Activated naive CD4-positive, alpha-beta T cell treated with anti-CD3 and anti-CD28 coated beads, Interleukin-2, amount 10 ng/mL, durations not matched to agents 7 days and 5 days (primary cell): ENCODE results near the gene EVA1C.
A peak's percentile ranks its signal among the peaks of the same experiment; 100 is the strongest.
"Not testable (repeated sequence)": the region's sequence is repeated elsewhere in the genome, so short reads cannot be mapped to it uniquely, and the experiment has no call there.

Source experiments
- CTCF ChIA-PET: fragments of 350-600 bp; sonication (Branson Sonifier 250); formaldehyde crosslinking; loops from one replicate; lab custom pipeline; 2021; ENCODE audit warnings: antibody characterized with exemption; lab: Charles Lee
- DNase-seq: peaks from one replicate; pipeline ENCODE4 v3.0.0-alpha.2; 2020
- H3K27ac Mint-ChIP-seq: one replicate; pipeline ENCODE4 v1.8.0; 2021; ENCODE audit warnings: mild to moderate bottlenecking, moderate library complexity, mixed read lengths
- H3K27me3 Mint-ChIP-seq: one replicate; pipeline ENCODE4 v1.8.0; 2021; ENCODE audit warnings: mild to moderate bottlenecking, mixed read lengths
- H3K36me3 Mint-ChIP-seq: one replicate; pipeline ENCODE4 v1.8.0; 2021; ENCODE audit warnings: mixed read lengths
- H3K4me1 Mint-ChIP-seq: one replicate; pipeline ENCODE4 v1.8.0; 2021; ENCODE audit warnings: mixed read lengths
- H3K4me3 Mint-ChIP-seq: one replicate; pipeline ENCODE4 v1.8.0; 2021; ENCODE audit warnings: mild to moderate bottlenecking, moderate library complexity, mixed read lengths
- H3K9me3 Mint-ChIP-seq: one replicate; pipeline ENCODE4 v1.8.0; 2021; ENCODE audit warnings: mixed read lengths

EVA1C gene

DNA sequence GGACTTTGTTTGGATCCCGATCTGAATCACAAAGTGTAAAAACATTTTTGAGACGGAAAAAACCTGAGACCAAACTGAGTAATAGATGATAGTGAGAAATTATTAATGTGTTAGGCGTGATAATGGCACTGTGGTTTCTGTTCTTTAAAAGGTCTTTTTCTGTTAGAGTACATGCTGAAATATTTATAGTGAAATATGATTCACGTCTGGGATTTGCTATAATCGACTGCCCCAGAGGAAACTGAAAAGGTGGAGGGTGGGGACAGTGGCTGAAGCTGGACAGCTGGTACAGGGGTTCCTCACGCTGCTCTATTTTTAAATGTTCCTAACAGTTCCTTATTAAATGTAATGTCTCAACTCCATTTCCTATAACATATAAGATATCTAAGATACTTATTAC is 30.9 kb upstream of the EVA1C start:
- CTCF ChIA-PET = no interaction called here
- no peaks in the 10 kb centered on the region for H3K9me3 Mint-ChIP-seq

DNA sequence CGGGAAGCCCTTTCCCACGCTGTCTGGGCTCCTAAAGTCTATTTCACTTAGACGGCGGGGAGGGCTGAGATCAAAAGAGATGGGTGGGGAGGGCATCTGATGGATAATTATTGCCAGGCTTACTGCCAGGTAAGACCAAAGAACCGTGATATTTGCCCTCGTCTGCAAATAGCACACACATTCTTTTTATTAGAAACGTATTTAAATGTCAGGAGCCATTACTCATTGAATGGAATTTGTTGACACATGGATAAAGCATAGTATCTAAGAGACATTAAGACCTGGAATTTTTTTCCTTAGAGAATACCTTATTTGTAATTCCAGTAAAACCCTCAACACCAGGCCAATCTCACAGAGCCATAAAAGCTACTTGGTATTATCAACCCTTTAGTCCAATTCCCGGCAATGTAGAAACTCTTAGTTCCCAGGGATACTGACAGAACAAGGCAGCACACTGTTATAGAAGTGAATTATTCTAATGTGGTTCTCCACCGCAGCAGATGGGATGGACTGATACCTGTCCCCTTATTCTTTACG is 30.3 kb upstream of the EVA1C start:
- Mint-ChIP-seq H3K27ac (no peak overlapping the region), H3K4me1 (no peaks in the 10 kb centered on the region), H3K36me3 (peaks cover 45% of the 10 kb centered on the region), H3K9me3 (no peaks in the 10 kb centered on the region), H3K4me3 (no peak overlapping the region), H3K27me3 (no peaks in the 10 kb centered on the region)
- no peak for DNase-seq
- CTCF ChIA-PET = no interaction called here

More for the DNA sequence above, 30.9 kb upstream of the EVA1C start:
- Mint-ChIP-seq H3K36me3 (peaks cover 45% of the 10 kb centered on the region), H3K27ac (no peak overlapping the region), H3K4me1 (no peaks in the 10 kb centered on the region), H3K27me3 (no peaks in the 10 kb centered on the region), H3K4me3 (no peak overlapping the region)
- no peak for DNase-seq

DNA sequence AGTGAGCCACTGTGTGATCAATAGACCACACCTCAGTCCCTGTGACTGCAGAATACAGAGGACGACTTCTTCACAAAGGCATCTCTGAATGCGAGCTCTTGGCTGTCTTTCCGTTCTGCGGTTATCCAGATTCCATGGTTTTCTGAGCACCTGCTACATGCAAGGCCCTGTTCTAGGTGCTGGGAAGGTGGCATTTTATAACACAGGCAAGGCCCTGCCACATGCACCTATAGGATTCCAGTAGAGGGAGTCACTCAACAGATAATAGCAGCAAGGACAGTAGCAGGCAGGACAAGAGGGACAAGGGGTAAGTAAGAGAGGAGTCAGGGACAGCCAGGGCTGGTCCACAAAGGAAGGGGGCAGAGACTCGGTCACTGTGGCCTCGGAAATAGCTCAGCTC is 28.7 kb upstream of the EVA1C start:
- no peaks in the 10 kb centered on the region for H3K27me3 Mint-ChIP-seq
- peaks cover 34% of the 10 kb centered on the region for H3K36me3 Mint-ChIP-seq
- no peaks in the 10 kb centered on the region for H3K9me3 Mint-ChIP-seq
- H3K27ac Mint-ChIP-seq = peak overlapping the region; percentile 50
- H3K4me1 Mint-ChIP-seq = peaks cover 4% of the 10 kb centered on the region
- no peak overlapping the region for H3K4me3 Mint-ChIP-seq
- CTCF ChIA-PET = interaction anchor here (0.9 to 1.4 kb wide), 2 partner anchors 36 to 217 kb away, joined by 3 read pairs; no protein-coding TSS in a partner anchor
- no peak for DNase-seq

DNA sequence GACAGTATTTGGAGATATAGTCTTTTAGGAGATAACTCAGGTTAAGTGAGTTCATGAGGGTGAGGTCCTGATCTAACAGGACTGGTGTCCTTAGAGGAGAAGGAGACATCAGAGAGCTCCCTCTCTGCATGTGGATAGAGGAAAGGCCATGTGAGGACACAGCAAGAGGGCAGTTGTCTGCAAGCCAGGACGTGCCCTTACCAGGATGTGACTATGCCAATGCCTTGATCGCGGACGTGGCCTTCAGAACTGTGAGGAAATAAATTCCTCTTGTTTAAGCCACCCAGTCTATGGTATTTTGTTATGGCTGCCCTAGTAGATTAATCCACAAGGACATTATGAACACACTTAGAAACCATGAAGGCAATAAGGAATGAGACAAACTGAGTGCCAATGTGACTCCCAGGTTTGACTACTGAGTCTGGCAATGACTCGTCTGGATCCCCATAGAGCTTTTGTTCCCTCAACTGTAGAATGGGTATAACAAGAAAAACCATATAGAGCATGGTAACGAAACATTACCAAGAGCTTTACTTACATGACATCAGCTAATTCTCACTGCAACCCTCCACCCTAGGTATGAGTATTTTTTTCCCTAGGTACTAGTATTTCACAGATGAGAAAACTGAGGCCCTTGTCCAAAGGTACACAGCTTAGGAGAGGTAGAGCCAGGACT is 26.2 kb upstream of the EVA1C start:
- no peak overlapping the region for H3K27ac Mint-ChIP-seq
- no peak for DNase-seq
- no peaks in the 10 kb centered on the region for H3K9me3 Mint-ChIP-seq
- H3K27me3 Mint-ChIP-seq = no peaks in the 10 kb centered on the region
- H3K36me3 Mint-ChIP-seq = peaks cover 26% of the 10 kb centered on the region
- CTCF ChIA-PET = interaction anchor here (1.3 kb wide), 1 partner anchor 215 kb away, joined by 3 read pairs; no protein-coding TSS in a partner anchor
- H3K4me3 Mint-ChIP-seq = no peak overlapping the region
- H3K4me1 Mint-ChIP-seq = peaks cover 25% of the 10 kb centered on the region

DNA sequence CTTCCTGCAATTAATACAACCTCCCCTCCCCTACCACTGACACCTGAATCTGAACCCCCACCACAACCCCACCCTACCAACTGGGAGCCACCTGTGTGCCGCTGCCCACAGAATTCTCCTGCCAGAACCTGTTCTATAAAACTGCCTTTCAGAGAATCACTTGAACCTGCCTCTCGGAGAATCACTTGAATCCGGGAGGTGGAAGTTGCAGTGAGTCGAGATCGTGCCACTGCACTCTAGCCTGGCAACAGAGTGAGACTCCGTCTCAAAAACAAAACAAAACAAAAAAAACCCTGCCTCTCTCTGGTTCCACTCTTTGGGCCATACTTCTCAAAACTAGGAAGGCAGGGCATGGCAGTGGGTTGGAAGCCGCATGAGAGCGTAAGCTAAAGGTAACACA is 25.4 kb upstream of the EVA1C start:
- no peak for DNase-seq
- Mint-ChIP-seq H3K36me3 (peaks cover 26% of the 10 kb centered on the region), H3K4me3 (no peak overlapping the region), H3K4me1 (peaks cover 34% of the 10 kb centered on the region), H3K9me3 (no peaks in the 10 kb centered on the region), H3K27ac (no peak overlapping the region), H3K27me3 (no peaks in the 10 kb centered on the region)
- CTCF ChIA-PET = interaction anchor here (2.1 kb wide), 1 partner anchor 214 kb away, joined by 5 read pairs; no protein-coding TSS in a partner anchor

DNA sequence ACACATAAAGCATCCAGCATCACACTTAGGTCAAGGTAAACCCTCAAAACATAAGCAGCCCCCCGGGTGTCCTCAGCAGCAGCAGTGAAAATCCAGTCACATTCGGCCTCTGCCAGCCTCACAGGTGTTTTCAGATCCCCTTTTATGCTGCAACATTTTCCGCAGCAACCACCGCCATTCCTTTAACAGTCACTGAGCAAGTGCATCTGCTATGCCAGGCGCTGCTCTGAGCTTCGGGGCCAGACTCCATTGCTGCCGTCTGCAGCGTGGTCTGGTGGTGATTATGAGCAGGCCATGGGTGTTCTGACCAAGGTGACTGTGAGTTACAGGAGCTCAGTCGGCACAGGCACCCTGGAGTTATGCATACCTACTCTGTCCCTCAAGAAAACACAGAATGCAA is 24.2 kb upstream of the EVA1C start:
- H3K4me3 Mint-ChIP-seq = no peak overlapping the region
- H3K4me1 Mint-ChIP-seq = peaks cover 42% of the 10 kb centered on the region
- DNase-seq = no peak
- H3K27me3 Mint-ChIP-seq = peaks cover 5% of the 10 kb centered on the region
- no peaks in the 10 kb centered on the region for H3K9me3 Mint-ChIP-seq
- peaks cover 16% of the 10 kb centered on the region for H3K36me3 Mint-ChIP-seq
- no peak overlapping the region for H3K27ac Mint-ChIP-seq
- CTCF ChIA-PET = interaction anchor here (2.1 kb wide), 1 partner anchor 213 kb away, joined by 5 read pairs; no protein-coding TSS in a partner anchor

DNA sequence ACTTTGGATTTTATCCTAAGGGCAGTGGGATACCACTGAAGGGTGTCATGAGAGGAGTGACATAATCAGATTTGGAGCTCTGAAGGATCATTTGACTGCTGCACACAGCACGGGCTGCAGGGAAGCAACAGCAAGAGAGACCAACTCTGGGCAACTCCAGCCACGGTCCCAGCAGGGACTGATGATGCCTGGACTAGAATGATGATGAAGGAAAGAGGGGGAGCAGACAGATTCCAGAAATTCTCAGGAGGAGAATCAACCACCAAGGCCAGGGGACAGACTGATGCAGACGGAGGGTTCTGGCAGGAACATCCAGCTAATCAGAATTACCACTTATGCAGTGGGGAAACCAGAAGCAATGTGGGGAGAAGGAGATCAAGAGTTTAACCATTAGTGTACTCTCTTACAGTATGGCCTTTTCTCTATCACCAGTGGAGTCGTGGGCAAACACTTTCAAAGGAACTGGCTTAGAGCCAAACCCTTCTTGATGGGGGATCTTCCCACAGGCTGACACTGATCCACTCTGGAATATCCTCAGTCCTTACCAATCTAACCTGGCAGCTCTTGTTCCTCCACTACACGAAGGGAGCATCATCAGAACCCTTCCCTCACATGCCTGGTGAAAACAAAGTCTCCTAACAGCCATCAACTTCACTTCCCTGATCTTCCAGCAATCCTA is 23.0 kb upstream of the EVA1C start:
- no peak overlapping the region for H3K4me3 Mint-ChIP-seq
- CTCF ChIA-PET = no interaction called here
- H3K4me1 Mint-ChIP-seq = peaks cover 51% of the 10 kb centered on the region

DNA sequence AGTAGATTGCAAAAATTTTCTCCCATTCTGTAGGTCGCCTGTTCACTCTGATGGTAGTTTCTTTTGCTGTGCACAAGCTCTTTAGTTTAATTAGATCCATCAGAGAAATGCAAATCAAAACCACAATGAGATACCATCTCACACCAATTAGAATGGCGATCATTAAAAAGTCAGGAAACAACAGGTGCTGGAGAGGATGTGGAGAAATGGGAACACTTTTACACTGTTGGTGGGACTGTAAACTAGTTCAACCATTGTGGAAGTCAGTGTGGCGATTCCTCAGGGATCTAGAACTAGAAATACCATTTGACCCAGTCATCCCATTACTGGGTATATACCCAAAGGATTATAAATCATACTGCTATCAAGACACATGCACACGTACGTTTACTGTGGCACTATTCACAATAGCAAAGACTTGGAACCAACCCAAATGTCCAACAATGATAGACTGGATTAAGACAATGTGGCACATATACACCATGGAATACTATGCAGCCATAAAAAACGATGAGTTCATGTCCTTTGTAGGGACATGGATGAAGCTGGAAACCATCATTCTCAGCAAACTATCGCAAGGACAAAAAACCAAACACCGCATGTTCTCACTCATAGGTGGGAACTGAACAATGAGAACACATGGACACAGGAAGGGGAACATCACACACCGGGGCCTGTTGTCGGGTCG is 21.8 kb upstream of the EVA1C start:
- peaks cover 51% of the 10 kb centered on the region for H3K4me1 Mint-ChIP-seq
- H3K36me3 Mint-ChIP-seq, H3K4me3 Mint-ChIP-seq, CTCF ChIA-PET, H3K9me3 Mint-ChIP-seq, H3K27ac Mint-ChIP-seq, DNase-seq: not testable (repeated sequence)
- peaks cover 11% of the 10 kb centered on the region for H3K27me3 Mint-ChIP-seq

More for the DNA sequence above, 23.0 kb upstream of the EVA1C start:
- Mint-ChIP-seq H3K27ac (peak overlapping the region; percentile 4), H3K36me3 (peaks cover 9% of the 10 kb centered on the region), H3K9me3 (peaks cover 1% of the 10 kb centered on the region), H3K27me3 (peaks cover 7% of the 10 kb centered on the region)
- no peak for DNase-seq

DNA sequence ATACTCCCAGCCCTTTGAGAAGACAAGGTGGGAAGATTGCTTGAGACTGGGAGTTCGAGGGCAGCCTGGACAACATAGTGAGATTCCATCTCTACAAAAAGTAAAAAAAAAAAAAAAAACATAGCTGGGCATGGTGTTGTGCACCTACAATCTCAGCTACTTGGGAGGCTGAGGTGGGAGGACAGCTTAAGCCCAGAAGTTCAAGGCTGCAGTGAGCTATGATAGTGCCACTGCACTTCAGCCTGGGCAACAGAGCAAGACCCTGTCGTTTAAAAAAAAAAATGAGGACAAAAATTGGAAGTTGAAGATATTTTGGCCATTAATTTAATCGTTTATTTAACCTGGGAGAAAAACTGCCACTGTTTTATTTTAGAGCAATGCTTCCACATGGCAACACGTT is 20.8 kb upstream of the EVA1C start:
- Mint-ChIP-seq H3K4me1 (peaks cover 51% of the 10 kb centered on the region), H3K27me3 (peaks cover 16% of the 10 kb centered on the region), H3K4me3 (peak overlapping the region; percentile 83), H3K36me3 (peaks cover 7% of the 10 kb centered on the region), H3K27ac (no peak overlapping the region), H3K9me3 (peaks cover 1% of the 10 kb centered on the region)
- CTCF ChIA-PET = interaction anchor here (0.6 to 1.1 kb wide), 3 partner anchors 27 to 210 kb away, joined by 3 read pairs; no protein-coding TSS in a partner anchor
- no peak for DNase-seq

DNA sequence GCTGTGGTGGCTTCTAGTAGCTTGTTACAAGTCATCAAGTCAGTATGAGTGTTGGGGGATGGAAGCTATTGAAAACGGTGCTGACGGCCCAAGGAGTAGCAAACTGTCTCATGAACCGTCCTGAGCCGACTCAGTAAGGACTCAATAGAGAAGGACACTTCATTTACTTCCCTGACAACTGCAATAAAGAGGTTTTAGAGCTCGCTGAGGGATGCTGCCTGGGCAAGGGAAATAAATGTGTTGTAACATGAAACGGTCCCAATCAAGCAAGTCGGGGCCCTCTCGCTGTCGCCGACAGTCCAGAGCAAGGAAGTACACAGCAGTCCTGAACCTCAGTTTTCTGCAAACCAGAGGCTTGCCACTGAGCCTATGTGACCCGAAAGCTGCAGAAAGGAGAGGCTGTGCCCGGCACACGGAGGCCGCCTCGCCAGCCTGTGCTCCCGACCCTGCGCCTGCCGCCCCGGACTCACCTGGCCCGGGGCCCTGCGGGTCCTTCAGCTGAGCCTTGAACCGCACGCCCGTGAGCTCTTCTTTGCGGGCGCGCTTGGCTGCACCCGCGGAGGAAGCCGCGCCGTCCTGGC is 20.1 kb upstream of the EVA1C start:
- peaks cover 1% of the 10 kb centered on the region for H3K9me3 Mint-ChIP-seq
- peaks cover 51% of the 10 kb centered on the region for H3K4me1 Mint-ChIP-seq
- CTCF ChIA-PET = interaction anchor here (0.6 to 1.1 kb wide), 3 partner anchors 28 to 209 kb away, joined by 3 read pairs; no protein-coding TSS in a partner anchor
- peak; percentile 21 for DNase-seq
- H3K27me3 Mint-ChIP-seq = peaks cover 20% of the 10 kb centered on the region
- no peak overlapping the region for H3K27ac Mint-ChIP-seq
- peak overlapping the region; percentile 83 for H3K4me3 Mint-ChIP-seq
- H3K36me3 Mint-ChIP-seq = peaks cover 7% of the 10 kb centered on the region

DNA sequence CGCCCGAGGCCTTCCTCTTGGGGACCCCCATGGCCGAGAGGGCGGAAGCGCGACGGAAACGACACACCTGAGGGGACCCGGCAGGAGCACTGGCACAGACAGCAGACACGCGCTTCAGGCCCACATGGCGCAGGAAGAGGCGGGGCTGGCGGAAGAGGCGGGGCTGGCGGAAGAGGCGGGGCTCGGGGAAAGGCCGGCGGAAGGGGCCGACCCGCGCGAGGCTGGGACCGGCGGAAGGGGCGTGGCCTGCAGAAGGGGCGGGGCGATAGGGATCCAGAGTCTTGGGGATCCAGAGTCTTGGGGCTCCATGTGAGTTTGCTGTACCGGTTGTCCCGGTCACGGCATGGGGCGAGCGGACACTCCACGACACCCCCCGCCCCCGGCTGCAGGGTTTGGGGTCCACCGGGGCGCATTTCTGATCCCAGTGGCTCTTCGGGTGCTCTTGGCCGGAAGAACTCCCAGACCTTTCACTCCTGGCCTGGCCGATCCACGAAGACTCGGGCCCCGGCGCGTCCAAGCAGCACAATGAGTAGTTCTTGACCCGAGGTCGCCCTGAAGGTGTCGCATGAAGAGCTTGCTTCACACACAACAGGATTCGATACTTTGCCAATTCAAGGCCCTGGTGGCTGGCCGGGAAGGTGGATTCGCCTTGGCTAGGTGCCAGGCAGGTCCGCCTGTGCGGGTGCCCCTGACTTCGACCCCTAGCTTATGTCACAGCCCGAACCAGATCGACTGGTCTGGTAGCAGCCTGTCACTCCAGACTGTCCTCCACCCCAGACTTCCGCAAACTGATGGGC is 19.4 kb upstream of the EVA1C start, which contains the start of gene URB1:
URB1 (minus strand) TSS at position 133 of the 797 bp plus-strand sequence; CDS start at position 31, 102 bp downstream.
- Mint-ChIP-seq H3K9me3 (peaks cover 1% of the 10 kb centered on the region), H3K4me3 (peak within 1 kb of the TSS; percentile 83), H3K4me1 (peaks cover 48% of the 10 kb centered on the region), H3K27ac (peak within 1 kb of the TSS; percentile 85), H3K27me3 (peaks cover 20% of the 10 kb centered on the region), H3K36me3 (peaks cover 5% of the 10 kb centered on the region)
- DNase-seq = peak; percentile 97
- CTCF ChIA-PET = interaction anchor here (1.0 to 1.1 kb wide), 2 partner anchors 208 to 209 kb away, joined by 3 read pairs; no protein-coding TSS in a partner anchor

DNA sequence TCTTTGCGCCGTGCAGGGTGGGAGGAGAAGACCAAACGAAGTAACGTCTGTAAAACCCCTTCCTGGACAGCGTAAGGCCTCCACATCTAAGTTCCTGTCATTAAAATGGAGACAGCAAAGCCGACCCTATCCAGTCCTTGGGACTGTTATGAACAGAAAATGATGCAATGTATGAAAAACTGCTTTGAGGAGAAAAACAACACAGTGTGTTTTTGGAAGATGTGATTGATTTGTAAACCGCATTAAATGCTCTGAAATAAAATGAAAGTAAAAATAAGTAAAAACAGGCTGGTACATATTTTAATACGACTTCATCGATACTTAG is 18.9 kb upstream of the EVA1C start:
- Mint-ChIP-seq H3K4me3 (peak overlapping the region; percentile 83), H3K9me3 (peaks cover 1% of the 10 kb centered on the region), H3K36me3 (peaks cover 5% of the 10 kb centered on the region), H3K27me3 (peaks cover 23% of the 10 kb centered on the region), H3K27ac (peak overlapping the region; percentile 85), H3K4me1 (peaks cover 48% of the 10 kb centered on the region)
- CTCF ChIA-PET = no interaction called here
- no peak for DNase-seq

DNA sequence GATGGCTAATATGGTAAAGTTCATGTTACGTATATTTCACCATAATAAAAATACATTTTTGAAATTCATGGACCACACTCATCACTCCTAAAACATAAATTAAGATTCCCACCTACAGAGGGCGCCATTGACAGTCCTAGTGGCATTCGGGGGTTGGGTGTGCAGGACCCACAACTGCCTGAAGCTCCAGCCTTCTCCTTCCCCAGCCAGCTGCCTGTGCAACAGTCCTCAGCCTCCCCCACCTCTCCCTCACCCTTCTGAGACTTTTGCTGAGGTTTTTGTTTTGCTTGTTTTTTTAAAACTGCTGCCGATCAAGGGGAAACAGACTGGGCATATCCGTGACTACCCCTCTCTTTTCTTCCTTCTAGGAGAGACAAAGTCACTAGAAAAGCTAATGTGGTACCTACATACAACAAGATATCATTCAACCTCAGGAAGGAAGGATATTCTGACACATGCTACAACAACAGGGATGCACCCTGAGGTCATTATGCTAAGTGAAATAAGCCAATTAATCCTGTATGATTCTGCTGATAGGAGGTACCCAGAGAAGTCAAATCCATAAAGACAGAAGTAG is 9.2 kb upstream of the EVA1C start:
- no peaks in the 10 kb centered on the region for H3K9me3 Mint-ChIP-seq
- no peak overlapping the region for H3K4me3 Mint-ChIP-seq
- no peaks in the 10 kb centered on the region for H3K36me3 Mint-ChIP-seq
- H3K27me3 Mint-ChIP-seq = peaks cover 29% of the 10 kb centered on the region
- no peak overlapping the region for H3K27ac Mint-ChIP-seq
- CTCF ChIA-PET = interaction anchor here (0.8 to 8.3 kb wide), 8 partner anchors 149 to 206 kb away, joined by 3 to 95 read pairs (median 4); no protein-coding TSS in a partner anchor
- peak; percentile 64 for DNase-seq
- no peaks in the 10 kb centered on the region for H3K4me1 Mint-ChIP-seq
